Central memory CD4-positive, alpha-beta T cell (primary cell): ENCODE data around the gene MAP7D1.

ENCODE experiments used
- DNase-seq: peaks from one replicate; pipeline ENCODE4 v3.0.0; 2022

MAP7D1 gene

DNA sequence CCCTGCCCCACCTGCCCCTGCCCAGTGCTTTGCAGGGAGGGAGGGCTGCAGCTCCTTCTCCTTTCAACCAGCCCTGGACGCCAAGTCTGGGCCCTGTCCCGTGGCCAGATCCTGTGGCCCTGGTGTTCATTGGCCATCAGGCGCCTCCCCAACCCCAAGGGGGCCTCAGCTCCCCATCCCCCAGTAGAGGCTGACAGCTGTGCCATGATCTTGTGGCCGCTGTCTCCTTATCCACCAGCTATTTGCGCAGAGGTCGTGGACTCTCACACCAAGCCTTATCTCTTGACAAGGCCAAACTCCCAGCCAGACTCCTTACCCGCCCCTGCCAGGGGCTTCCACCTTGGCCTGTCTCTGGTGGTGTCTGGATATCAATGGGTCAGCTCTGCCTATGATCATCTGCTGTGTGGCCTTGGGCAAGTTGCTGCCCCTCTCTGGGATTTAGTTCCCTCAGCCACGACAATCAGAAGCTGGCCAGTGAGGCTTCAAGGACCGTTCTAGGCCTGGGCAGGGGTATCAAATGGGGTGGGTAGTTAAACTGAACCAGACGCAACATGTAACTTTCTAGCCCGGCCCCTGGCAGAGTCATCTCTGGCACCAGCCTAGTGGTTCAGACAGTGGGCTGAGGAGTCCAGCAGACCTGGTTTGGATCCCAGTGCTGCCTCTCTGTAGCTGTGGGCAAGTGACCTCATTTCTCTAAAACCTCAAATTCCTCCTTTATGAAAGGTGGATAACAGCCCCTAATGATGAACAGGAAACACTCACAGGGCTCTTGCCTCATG, 27.6 kb upstream of the MAP7D1 start:
- no peak for DNase-seq

DNA sequence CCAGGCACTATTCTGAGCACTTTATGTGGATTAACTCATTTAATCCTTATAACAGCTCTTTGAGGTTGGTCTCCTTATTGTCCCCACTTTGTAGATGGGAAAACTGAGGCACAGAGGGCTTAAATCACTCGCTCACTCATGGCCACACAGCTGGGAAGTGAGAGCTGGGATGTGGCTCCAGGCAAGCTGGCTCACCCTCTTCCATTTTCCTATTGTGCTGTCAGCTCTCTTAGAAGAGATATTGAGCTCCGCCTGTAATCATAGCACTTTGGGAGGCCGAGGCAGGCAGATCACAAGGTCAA, 27.1 kb upstream of the MAP7D1 start:
- DNase-seq = no peak

DNA sequence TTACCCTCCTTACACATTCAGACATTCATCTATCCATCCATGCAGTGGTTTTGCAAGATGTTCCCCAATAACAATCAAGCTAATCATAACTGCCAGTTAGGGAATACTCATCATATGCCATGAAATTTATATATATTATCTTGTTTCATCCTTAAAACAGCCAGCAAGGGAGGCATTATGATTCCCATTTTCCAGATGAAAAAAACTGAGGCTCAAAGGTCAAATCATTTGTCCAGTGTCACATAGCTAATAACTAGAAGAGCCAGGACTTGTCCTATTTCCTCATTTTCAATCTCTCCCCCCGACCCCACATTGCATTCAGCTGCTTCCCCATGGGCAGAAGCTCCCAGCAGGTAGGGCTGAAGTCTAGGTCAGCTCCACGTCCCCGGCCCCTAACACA, 23.9 kb upstream of the MAP7D1 start:
- no peak for DNase-seq

DNA sequence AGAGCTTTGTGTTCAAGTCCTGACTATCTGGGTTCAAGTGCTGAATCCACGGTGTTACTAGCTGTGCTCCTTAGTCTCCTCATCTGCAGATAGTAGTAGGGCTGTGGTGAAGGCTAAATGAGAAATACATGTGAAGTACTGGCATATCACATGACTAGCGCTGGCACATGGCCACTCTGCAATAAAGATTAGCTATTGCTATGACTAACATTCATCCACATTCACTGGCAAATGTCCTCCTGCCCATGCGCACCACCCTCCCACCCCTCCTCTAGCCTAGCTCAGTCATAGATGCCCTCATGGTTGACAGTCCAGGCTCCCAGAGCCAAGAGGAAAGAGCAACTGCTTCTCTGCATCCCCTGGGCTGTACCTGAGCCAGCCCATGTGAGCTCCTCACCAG, 22.5 kb upstream of the MAP7D1 start:
- DNase-seq = no peak

DNA sequence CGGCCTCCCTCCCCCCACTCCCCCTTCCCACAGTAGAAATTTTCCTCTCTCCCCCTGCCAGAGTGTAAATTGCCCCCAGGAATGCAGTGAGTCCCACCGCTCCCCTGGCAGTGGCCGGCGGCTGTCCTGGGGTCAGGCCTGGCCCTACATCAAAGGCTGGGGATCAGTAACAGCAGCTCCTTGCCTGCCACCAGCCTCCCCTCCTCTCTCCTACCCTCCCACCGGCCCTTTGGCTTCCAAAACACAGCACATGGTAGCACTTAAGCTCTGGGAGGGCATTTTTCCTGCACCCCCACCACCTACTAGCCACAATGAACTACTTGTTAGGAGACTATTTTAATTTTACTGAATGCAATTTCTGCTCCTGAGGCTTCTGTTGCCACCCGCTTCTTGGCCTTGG, 21.9 kb upstream of the MAP7D1 start:
- DNase-seq = no peak

DNA sequence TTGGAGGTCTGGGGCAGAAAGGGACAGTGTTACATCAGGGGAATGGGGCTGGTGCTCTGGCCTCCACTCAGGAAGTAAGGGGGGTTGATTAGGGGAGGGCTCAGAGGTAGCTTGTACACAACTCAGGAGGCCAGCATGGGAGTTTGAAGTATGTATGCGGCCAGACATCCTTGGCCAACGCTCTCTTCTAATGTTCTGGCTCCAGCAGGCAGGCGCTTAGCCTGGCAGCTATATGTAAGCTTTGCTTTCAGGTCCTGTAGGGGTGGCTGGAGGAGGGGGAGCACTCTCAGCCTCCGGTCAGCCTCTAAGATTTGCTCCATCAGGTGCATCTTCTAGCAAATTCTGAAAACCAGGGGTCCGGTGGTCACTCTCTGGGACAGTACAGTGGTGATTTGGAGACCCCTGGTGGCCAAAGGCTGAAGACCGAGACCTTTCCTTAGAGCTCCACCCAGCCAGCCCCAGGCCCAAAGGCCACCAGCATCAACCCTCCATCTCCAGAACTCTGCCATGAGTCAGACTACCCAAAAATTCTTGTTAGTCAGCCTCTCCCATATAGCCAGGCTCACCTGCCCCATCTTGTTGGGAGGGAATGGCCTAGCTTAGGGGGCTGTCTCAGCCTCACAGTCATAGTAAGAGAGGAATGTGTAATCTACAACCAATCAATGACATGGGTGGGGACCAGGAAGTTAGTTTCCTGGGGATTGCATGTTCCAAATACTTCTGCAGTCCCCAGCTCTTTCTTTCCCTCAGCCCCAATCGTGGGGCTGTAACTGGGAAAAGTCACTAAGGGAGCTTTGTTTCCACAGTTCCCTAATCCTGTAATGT, 21.2 kb upstream of the MAP7D1 start:
- DNase-seq = no peak

DNA sequence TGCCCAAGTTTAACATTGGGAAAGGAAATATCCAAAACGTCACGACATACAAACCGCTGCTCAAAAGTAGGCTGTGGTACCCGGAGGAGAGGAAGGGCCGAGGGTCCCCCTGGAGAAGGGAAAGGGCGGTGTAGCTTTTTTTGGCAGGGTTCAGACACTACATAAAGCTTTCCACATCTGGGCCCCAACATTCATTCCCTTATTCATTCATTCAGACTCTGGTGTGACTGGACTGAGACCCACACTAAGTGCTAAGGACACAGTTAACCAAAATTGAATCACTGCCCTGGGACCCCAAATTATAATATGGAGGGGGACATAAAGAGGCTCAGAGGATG, 20.7 kb upstream of the MAP7D1 start:
- DNase-seq = no peak

DNA sequence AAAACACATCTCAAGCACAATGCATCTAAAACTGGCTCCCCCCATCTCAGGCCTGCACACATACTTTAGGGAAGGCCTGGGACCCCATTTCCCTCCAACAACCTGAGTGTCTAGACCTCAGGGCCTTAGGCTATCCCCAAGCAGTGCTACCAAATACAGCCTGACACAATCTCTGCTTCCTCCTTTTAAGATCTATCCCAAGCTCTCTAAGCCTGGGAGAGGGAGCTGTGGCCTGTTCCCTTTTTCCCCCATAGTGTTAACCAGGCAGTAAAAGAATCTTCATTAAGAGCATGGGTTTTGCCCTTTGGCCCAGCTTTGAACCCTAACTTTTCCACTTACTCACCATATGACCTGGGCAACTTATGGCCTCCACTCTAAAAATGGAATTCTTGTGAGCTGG, 20.2 kb upstream of the MAP7D1 start:
- no peak for DNase-seq

DNA sequence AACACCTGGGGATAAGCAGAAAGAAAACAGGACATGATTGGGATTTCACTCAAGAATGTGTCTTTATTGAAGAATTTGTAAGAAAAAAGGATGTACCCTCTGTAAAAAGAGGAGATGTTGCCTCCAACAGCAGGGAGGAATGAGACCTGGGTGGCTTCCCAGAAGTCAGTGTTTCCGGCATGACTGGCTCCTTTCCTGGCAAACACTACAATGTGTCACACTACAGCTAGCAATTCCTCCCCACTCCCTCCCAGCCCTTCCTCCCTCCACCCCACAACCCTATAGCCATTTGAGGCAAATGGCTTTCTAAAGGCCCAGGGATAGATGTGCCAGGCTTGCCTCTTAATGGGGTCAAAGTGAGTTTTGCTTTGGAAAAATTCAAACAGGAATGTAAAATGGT, 19.4 kb upstream of the MAP7D1 start:
- DNase-seq = no peak

DNA sequence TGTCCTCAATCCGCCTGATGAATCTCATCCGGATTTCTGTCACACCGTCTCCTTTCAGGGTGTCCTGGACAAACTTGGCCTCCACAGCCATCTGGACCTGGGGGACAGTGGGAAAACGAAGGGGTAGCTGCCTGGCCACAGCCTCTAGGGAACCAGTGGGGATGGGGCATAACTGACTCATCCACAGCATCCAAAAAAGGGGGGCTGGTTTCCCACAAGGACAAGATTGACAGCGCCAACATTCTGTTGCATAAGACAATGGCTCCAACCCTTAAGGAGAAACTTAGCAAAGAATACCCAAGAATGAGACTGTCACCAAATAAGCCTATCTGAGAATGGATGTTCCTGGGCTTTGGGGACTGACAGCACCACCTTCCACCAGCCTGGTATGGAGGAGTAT, 18.7 kb upstream of the MAP7D1 start:
- DNase-seq = no peak

DNA sequence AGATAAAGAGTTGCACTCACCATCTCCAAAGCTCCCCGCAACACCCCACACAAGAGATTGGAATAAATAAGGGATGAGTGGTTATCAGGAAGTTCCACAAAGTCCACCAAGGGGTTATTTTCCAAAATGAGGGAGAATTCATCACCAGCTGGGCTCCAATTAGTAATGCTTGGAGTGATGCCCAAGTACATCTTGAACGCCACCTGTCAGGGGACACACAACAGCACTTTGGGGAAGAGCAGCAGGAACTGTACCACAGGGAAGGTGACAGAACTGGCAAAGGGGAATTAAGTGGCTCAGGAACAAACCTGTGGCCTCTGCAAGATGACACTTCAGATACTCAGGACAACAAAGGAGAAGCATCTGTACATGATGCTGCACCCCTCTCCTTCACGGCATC, 18.2 kb upstream of the MAP7D1 start:
- no peak for DNase-seq

DNA sequence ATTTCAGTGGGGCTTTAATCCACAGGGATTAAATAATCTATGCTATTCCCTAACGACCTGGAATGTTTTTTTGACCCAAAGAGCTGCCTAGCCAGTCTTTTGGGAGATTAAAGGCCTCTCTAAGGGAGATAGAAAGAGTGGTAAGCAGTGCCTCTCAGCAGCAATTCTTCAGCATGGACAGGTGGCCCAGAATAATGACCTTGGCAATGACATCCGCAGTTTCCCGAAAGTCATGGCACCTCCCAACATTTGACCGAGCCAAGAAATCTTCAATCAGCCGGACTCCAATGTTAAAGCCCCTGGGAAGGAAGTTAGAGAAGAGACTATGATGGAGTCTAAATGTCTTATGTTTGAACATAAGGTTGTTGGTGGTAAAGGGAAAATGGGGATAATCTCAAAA, 16.4 kb upstream of the MAP7D1 start:
- DNase-seq = no peak

DNA sequence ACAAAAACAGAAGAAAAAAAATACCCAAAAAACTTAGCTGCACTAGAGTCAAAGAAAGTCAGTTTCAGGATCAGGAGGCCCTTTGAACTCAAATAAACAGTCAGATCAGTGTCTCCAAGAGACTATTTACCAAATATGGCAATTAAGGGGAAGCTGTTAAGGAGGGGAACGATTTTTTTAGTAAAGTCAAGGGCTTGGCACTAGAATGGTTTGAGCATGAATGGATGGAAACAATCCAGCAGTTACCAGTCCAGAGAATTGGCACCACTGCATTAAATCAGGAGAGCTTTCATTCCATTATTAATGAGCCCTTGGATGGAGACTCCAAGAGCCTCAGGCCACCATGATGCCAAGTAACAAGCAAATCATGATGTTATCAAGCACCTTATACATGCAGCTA, 13.8 kb upstream of the MAP7D1 start:
- DNase-seq = no peak

DNA sequence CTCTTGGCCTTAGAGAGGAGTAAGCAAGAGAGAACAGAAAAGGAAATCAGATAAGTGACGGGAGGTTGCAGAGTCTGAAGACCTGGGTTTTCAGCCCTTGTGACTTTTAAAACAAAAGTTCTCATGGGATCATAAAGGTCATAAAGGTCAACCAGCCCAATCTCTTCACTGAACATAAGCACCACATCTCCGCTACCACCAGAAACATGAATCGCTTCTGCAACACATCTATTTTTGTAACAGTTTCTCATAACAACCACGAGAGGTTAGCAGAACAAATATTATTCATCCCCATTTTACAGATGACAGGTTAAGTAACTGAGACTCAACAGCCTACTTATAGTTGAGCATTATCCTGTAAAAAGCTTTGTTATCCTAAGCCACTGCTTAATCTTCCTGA, 12.5 kb upstream of the MAP7D1 start:
- DNase-seq = no peak

DNA sequence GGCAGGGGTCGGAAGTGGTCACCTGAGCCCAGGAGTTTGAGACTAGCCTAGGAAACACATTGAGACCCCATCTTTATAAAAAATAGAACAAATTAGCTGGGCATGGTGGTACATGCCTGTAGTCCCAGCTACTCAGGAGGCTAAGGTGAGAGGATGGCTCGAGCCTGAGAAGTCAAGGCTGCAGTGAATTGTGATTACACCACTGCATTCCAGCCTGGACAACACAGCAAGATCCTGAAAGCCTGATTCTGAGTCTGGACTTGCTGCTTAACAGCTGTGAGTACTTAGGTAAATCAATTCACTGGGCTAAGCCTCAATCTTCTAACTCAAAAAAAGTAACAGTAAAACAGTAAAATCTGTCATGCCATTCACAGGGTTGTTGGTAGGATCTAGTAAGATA, 11.5 kb upstream of the MAP7D1 start:
- no peak for DNase-seq

DNA sequence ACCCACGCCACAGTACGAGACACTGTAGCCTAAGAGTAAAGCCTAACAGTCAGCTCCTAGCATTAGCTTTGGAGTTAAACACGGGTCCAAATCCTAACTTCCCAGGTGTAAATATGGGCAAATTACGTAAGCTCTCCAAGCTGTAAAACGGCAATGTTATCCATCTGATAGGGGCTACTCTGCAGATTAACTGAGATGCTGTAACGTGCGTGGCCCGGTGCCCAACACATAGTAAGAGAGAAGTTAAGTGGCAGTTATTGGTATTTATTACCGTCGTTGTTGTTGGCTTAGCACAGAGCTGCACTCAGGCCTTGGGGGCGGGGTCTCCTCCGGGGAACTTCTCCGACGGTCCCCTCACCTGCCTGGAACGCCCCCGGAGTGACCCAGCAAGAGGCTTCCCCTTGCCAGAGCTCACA, 7.1 kb upstream of the MAP7D1 start:
- DNase-seq = no peak

DNA sequence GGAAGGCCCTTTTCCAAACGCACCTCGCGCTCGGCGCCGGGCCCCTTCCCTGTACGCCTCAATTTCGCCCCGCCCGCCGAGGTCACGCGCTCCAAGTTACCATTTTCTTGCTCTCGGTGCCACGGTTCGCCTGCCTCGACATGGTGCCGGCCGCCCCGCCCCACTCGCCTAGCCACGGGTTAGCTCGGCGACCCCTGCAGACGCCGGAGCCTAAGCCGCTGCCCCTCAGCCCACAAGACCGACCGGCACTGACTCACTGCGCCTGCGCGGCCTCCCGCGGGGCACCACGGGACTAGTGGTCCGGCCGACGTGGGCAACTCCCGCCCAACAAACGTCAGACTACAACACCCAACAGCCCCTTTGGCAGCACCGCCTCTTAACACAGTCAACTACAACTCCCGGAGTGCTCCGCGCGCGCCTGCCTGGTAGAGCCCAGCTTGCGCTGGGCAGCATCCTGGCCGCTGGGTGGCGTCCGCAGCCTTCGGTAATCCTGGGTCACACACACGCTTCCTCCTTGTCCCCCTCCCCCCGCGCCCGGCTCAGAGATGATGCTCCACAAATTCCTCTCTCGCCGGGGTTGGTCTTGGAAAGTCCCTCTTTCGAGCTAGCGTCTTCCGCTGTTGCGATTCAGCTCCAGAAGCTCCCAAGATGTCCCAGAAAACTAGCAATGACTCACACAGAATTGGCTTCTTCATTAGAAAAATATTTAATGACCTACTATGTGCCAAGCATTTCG, 6.6 kb upstream of the MAP7D1 start, which contains the start of gene TRAPPC3:
Gene TRAPPC3, minus strand, starts transcription at position 250 of the 736 bp plus-strand sequence. Its CDS starts 108 bp downstream, at position 142.
- peak; percentile 99 for DNase-seq

DNA sequence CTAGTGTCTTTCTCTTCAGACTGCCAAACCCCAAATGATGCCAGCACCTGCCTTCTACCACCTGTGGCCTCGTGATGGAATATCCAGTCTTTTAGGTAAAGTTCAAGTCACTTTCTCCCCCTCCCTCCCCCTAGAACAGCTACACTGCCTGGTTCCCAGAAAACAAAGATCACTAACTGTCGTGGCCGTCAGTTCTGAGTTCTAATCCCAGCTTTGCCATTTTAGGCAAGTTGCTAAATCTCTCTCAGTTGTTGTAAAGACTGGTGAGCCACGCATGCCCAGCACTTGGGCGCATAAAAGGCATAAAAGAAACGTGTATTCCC, 6.0 kb upstream of the MAP7D1 start:
- no peak for DNase-seq

DNA sequence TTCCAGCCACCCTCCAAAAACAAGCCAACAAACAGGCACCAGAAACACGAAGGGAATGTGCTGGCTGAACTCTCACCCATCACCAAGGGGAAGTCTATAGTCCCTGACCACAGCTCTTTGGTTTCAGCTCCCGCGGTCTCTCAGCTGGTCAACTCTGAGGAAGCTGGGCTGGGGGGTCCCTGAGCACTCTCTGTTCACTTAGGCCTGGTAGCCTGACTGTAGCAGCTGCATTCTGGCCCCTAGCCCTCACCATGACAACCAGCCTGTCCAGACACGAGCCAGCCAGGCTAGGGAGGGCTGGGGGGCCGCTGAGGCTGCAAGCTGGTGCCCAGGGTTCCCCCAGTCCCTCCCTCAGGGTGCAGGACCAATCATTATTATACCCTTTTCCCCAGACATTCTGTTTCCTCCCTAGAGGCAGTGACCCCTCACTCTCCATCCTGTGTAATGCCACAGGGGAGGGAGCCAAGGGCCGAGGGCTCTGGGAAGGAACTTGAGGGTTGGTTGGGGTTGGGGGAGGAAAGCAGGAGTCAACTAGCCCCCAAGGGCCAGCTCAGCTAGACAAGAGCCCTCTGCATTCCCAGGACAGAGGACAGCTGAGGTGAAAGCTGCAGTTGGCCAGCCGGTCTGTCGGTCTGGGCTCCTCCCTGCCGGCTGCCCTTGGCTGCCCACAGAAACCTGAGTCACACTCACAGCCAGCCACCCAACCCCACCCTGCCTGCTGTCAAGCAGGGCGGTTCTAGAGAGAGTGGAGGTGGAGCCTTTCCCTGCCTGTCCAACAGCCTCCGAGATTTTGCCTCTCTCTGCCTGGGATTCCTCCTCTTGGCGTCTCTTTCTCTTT, 5.4 kb upstream of the MAP7D1 start:
- peak; percentile 66 for DNase-seq

DNA sequence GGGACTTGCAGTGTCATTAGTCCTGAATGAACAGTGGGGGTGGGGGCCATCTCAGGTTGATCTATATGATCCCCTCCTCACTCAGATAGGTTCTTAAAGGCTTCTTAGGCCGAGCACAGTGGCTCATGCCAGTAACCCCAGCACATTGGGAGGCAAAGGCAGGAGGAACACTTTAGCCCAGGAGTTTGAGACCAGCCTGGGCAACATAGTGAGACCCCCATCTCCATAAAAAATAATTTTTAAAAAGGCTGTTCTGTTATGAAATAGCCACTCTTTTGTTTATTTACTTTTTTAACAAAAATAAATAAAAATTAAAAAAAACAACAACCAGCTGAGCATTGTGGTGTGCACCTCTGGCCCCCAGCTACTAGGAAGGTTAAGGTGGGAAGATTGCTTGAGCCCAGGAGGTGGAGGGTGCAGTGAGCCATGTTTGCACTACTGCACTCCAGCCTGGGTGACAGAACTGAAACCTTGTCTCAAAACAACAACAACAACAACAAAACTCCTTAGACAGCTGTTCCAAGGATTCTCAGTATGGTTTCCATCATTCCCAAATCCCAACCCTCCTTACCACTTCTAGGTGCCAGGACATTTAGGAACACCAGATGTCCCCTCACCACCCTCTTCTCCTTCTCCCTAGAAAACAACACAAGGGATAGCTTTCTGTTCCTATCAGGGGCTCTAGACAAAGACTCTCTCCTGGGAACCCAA, 4.7 kb upstream of the MAP7D1 start:
- no peak for DNase-seq

DNA sequence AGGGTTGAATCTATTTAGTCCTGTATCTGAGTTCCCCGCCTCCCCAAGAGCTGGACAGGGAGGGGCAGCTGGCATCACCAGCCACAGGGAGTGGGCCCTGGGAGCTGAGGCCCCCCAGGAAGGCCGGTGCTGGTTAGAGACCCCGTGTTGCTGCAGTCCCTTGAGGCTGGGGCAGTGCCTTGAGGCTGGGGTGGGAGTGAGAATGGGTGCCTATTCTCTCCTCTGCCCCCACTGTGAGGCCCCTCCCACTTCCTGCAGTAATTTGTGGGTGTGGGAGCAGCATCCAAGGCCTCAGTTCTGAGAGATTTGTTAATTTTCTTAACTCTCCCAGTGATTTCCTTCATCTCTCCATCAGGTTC, 4.1 kb upstream of the MAP7D1 start:
- DNase-seq = peak; percentile 62

DNA sequence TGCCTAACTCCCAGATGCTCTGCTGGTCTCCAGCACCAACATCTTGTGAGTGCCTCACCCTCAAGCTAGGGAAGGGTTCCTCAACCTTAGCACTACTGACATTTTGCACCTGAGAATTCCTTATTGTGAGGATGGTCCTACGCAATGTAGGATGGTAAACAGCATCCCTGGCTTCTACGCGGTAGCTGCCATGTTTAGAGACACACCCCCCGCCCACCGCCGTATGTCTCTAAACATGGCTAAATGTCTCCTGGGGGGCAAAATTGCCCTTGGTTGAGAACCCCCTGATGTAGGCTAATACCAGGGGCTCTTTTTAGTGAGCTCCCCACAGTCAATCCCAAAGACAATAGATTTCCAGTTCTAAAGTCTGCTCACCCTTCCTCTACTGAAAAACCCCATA, 2.5 kb upstream of the MAP7D1 start:
- DNase-seq = no peak

DNA sequence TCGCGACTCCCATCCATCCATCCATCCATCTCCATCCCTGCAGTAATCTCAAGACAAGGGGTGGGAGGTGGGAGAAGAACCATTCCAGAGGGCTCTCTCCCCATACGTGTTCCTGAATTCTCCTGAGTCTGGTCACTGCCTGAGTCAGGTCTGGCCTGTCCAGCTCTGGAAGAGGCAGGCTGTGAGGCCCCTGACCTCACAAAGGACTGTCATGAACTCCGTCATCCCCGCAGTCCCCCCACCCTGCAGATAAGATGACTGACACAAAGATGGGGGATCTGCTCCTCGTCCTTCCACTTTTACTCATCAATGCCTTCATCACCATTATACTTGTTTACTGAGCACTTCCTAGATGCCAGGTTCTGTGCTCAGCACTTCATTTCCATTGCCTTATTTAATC, 1.6 kb upstream of the MAP7D1 start:
- no peak for DNase-seq
